HCT116 (cell line): ENCODE results near the gene GNPTAB. TPM values are rescaled to one million over a fixed set of nuclear protein-coding genes. Genes with fewer than 3 reads are reported as not detected.

Experiments used
- ATAC-seq: fragments of 200-7000 bp; cut with Tn5 transposase; 2 replicates; pipeline ENCODE4 v1.9.1; 2020; ENCODE audit warnings: mild to moderate bottlenecking, moderate library complexity
- BruUV-seq: library from RNA; stranded (reverse); fragments of 400-500 nt; replicated peaks from 2 replicates; lab custom pipeline; 2021; lab: Mats Ljungman, UMichigan
- CTCF ChIA-PET: fragments of 300-600 bp; sonication (Branson Sonifier 250); formaldehyde crosslinking; loops from one replicate; lab custom pipeline; 2021; ENCODE audit warnings: antibody characterized with exemption; lab: Charles Lee
- POLR2A ChIA-PET: fragments of 300-600, 350-600 bp; sonication (Branson Sonifier 250); formaldehyde crosslinking; loops from one replicate; lab custom pipeline; 2021; ENCODE audit warnings: antibody characterized with exemption; lab: Charles Lee
- RAD21 ChIA-PET, 2 experiments: fragments of 300-600 bp; sonication (Branson Sonifier 250); formaldehyde crosslinking; loops; one replicate each; lab custom pipeline; 2023; ENCODE audit warnings: low total read pairs in 2 of 2; ENCODE audit not compliant: uncharacterized antibody in 2 of 2, unreplicated experiment in 2 of 2, low non-redundant PET in 1 of 2; lab: Charles Lee
- DNase-seq: peaks from one replicate; pipeline ENCODE4 v3.0.0-alpha.2; 2010; ENCODE audit warnings: low read depth, low spot score
- H2AFZ ChIP-seq: fragments of 200-600 bp; shearing (Covaris generic), sonication (generic); 2 replicates; pipeline ENCODE4 v1.6.1; 2017; ENCODE audit warnings: low read depth, mixed run types, mixed read lengths, antibody characterized with exemption, low read length; ENCODE audit not compliant: poor library complexity, severe bottlenecking
- H3K27ac ChIP-seq: 2 replicates; pipeline ENCODE4 v1.5.1; 2012; ENCODE audit warnings: low read depth, low read length
- H3K27me3 ChIP-seq: fragments of 200-600 bp; sonication (generic); 2 replicates; pipeline ENCODE4 v1.6.1; 2016; ENCODE audit warnings: mixed run types, low read length, mixed read lengths; ENCODE audit not compliant: insufficient read depth
- H3K36me3 ChIP-seq, 2 experiments: fragments of 200-500 bp in 1 of 2; fragments of 200-600 bp in 1 of 2; sonication (Bioruptor generic) in 1 of 2; sonication (generic) in 1 of 2; 2 replicates each; pipeline versions ENCODE4 v1.5.1 to v1.6.1; 2014 to 2016; ENCODE audit warnings: low read length in 2 of 2, inconsistent platforms in 1 of 2, mixed read lengths in 1 of 2, mixed run types in 1 of 2; ENCODE audit not compliant: insufficient read depth in 2 of 2, control insufficient read depth in 1 of 2
- H3K4me1 ChIP-seq, 2 experiments: fragments of 200-600 bp in 1 of 2; sonication (generic) in 1 of 2; 2 replicates each; pipeline versions ENCODE4 v1.5.1 to v1.6.1; 2012 to 2017; ENCODE audit warnings: low read length in 2 of 2, inconsistent platforms in 1 of 2, mild to moderate bottlenecking in 1 of 2, mixed read lengths in 1 of 2, mixed run types in 1 of 2, moderate library complexity in 1 of 2; ENCODE audit not compliant: insufficient read depth in 2 of 2, control insufficient read depth in 1 of 2
- H3K4me2 ChIP-seq: fragments of 200-600 bp; sonication (generic); 2 replicates; pipeline ENCODE4 v1.6.1; 2017; ENCODE audit warnings: mixed run types, low read length, mixed read lengths
- H3K4me3 ChIP-seq, 2 experiments: fragments of 200-600 bp in 1 of 2; sonication (generic) in 1 of 2; replicated peaks in 1 of 2; 2 replicates each; pipeline ENCODE4 v1.5.1; 2011 to 2016; ENCODE audit warnings: low read length in 2 of 2, control low read depth in 1 of 2, low read depth in 1 of 2, mild to moderate bottlenecking in 1 of 2, mixed read lengths in 1 of 2, mixed run types in 1 of 2
- H3K79me2 ChIP-seq: fragments of 200-600 bp; sonication (generic); 2 replicates; pipeline ENCODE4 v1.6.1; 2017; ENCODE audit warnings: mild to moderate bottlenecking, mixed run types, low read length, moderate library complexity, mixed read lengths; ENCODE audit not compliant: insufficient read depth
- H3K9ac ChIP-seq: fragments of 200-600 bp; sonication (generic); 2 replicates; pipeline ENCODE4 v1.6.1; 2016; ENCODE audit warnings: low read length, mixed read lengths
- H3K9me2 ChIP-seq: fragments of 200-600 bp; sonication (generic), shearing (Covaris generic); 2 replicates; pipeline ENCODE4 v1.6.1; 2017; ENCODE audit warnings: mixed run types, mild to moderate bottlenecking, moderate library complexity; ENCODE audit not compliant: insufficient read depth
- H3K9me3 ChIP-seq, 2 experiments: fragments of 200-500 bp in 1 of 2; fragments of 200-600 bp in 1 of 2; sonication (Bioruptor generic) in 1 of 2; sonication (generic) in 1 of 2; 2 replicates each; pipeline ENCODE4 v1.6.1; 2014 to 2017; ENCODE audit warnings: low read length in 2 of 2, mixed read lengths in 2 of 2, inconsistent platforms in 1 of 2, low read depth in 1 of 2, mild to moderate bottlenecking in 1 of 2, mixed run types in 1 of 2, moderate library complexity in 1 of 2; ENCODE audit not compliant: control insufficient read depth in 1 of 2, insufficient read depth in 1 of 2
- H4K20me1 ChIP-seq: fragments of 200-600 bp; sonication (generic), shearing (Covaris generic); 2 replicates; pipeline ENCODE4 v1.6.1; 2017; ENCODE audit warnings: mixed run types, mild to moderate bottlenecking, moderate library complexity; ENCODE audit not compliant: insufficient read depth
- CEBPB ChIP-seq: IDR thresholded peaks from 2 replicates; pipeline ENCODE4 v1.6.1; 2012; ENCODE audit warnings: low read depth
- CTCF ChIP-seq, 3 experiments: fragments of 200-600 bp in 1 of 3; sonication (generic) in 1 of 3; IDR thresholded peaks in 2 of 3; conservative IDR thresholded peaks in 1 of 3; 2 replicates each; pipeline ENCODE4 v1.5.1; 2012 to 2017; ENCODE audit warnings: low read depth in 2 of 3, low read length in 2 of 3, antibody characterized with exemption in 1 of 3, borderline replicate concordance in 1 of 3, control low read depth in 1 of 3, mild to moderate bottlenecking in 1 of 3, mixed read lengths in 1 of 3, mixed run types in 1 of 3, moderate library complexity in 1 of 3; ENCODE audit not compliant: insufficient read depth in 1 of 3
- ELF1 ChIP-seq: IDR thresholded peaks from 2 replicates; pipeline ENCODE4 v1.6.1; 2012; ENCODE audit warnings: low read depth, borderline replicate concordance
- EZH2 ChIP-seq: fragments of 200-600 bp; sonication (generic); IDR thresholded peaks from 2 replicates; pipeline ENCODE4 v1.6.1; 2017; ENCODE audit warnings: antibody characterized with exemption, mixed run types
- EZH2phosphoT487 ChIP-seq: fragments of 200-600 bp; IDR thresholded peaks from 2 replicates; pipeline ENCODE4 v1.6.1; 2018; ENCODE audit warnings: antibody characterized with exemption, borderline replicate concordance
- JUND ChIP-seq: IDR thresholded peaks from 2 replicates; pipeline ENCODE4 v1.6.1; 2012
- POLR2A ChIP-seq: IDR thresholded peaks from 2 replicates; pipeline ENCODE4 v1.7.0; 2011; ENCODE audit warnings: borderline replicate concordance; ENCODE audit not compliant: insufficient read depth, insufficient read length; ENCODE audit errors: extremely low read depth
- POLR2AphosphoS5 ChIP-seq: IDR thresholded peaks from 2 replicates; pipeline ENCODE4 v1.6.1; 2011; ENCODE audit warnings: mild to moderate bottlenecking, low read depth, low read length, moderate library complexity
- SP1 ChIP-seq: IDR thresholded peaks from 2 replicates; pipeline ENCODE4 v1.6.1; 2012; ENCODE audit warnings: low read depth
- SRF ChIP-seq: IDR thresholded peaks from 2 replicates; pipeline ENCODE4 v1.6.1; 2012; ENCODE audit warnings: low read depth
- TCF7L2 ChIP-seq: IDR thresholded peaks from 2 replicates; pipeline ENCODE4 v1.7.0; 2011; ENCODE audit warnings: borderline replicate concordance, inconsistent platforms; ENCODE audit not compliant: insufficient read depth, insufficient read length; ENCODE audit errors: extremely low read depth
- YY1 ChIP-seq: IDR thresholded peaks from 2 replicates; pipeline ENCODE4 v1.6.1; 2011; ENCODE audit warnings: low read length, low read depth, moderate library complexity, mild to moderate bottlenecking; ENCODE audit not compliant: insufficient replicate concordance; ENCODE audit errors: extremely low read depth
- ZBTB33 ChIP-seq: IDR thresholded peaks from 2 replicates; pipeline ENCODE4 v1.6.1; 2011; ENCODE audit warnings: mild to moderate bottlenecking, low read length, moderate library complexity; ENCODE audit not compliant: insufficient replicate concordance; ENCODE audit errors: extremely low read depth
- ZFX ChIP-seq: fragments of 450-650 bp; IDR thresholded peaks from 2 replicates; pipeline ENCODE4 v1.6.1; 2017
- ZNF274 ChIP-seq: fragments of 200-500 bp; sonication (Bioruptor generic); IDR thresholded peaks from 2 replicates; pipeline ENCODE4 v1.6.1; 2014; ENCODE audit warnings: mild to moderate bottlenecking, low read depth, low read length, inconsistent platforms
- intact Hi-C: fragments of 100-400 bp; cut with micrococcal nuclease; formaldehyde crosslinking; loops from 2 replicates; pipeline ENCODE4 v1.10.0; 2022
- total RNA-seq: library from RNA; stranded (reverse); gene quantifications from one replicate; pipeline ENCODE4 v1.2.1, GENCODE V29; 2021; ENCODE audit not compliant: unreplicated experiment

GNPTAB gene
- total RNA-seq, 1 experiment from 2014 or later = 41.4 TPM

GRCh38 chr12:101838628-101839323, 8.0 kb upstream of the GNPTAB start:
- ATAC-seq (0 out of 2 replicates have a peak, but pooled peaks have one; percentile 8), DNase-seq (no peak)
- H4K20me1 ChIP-seq = no peaks in the 10 kb centered on the region
- no TSS peak for BruUV-seq
- H3K27ac ChIP-seq = no peak overlapping the region
- H3K9me2 ChIP-seq = no peaks in the 10 kb centered on the region
- intact Hi-C loops = loop anchor here (2.0 to 5.0 kb wide), 2 partner anchors 346 to 424 kb away; no protein-coding TSS in a partner anchor
- TF ChIP-seq ZBTB33 (no peak), EZH2 (no peak), ZFX (no peak), POLR2AphosphoS5 (no peak), POLR2A (no peak)
- CTCF ChIA-PET = interaction anchor here (1.2 to 3.2 kb wide), 4 partner anchors 9 to 424 kb away, joined by 3 to 36 read pairs (median 7); partner anchors contain the start of gene GNPTAB
- no peak overlapping the region for H3K9ac ChIP-seq
- H3K9me3 ChIP-seq = no peaks in the 10 kb centered on the region
- RAD21 ChIA-PET = no interaction called here
- no peak overlapping the region for H3K4me3 ChIP-seq
- peak overlapping the region; percentile 26 for H2AFZ ChIP-seq
- H3K36me3 ChIP-seq = no peaks in the 10 kb centered on the region
- POLR2A ChIA-PET = no interaction called here
- H3K4me2 ChIP-seq = no peak overlapping the region
- H3K4me1 ChIP-seq = peaks cover 0 to 6% of the 10 kb centered on the region in 2 experiments; a peak in 3 of 4 replicates
- no peaks in the 10 kb centered on the region for H3K79me2 ChIP-seq
- H3K27me3 ChIP-seq = no peaks in the 10 kb centered on the region

- H3K9me2 ChIP-seq = no peaks in the 10 kb centered on the region
- H3K27me3 ChIP-seq = no peaks in the 10 kb centered on the region
- POLR2A ChIA-PET = interaction anchor here (0.7 kb wide), 1 partner anchor 60 kb away, joined by 3 read pairs; no protein-coding TSS in a partner anchor
- no peak for ATAC-seq
- H3K27ac ChIP-seq = no peak overlapping the region
- H3K36me3 ChIP-seq = no peaks in the 10 kb centered on the region
- DNase-seq = no peak
- CTCF ChIA-PET = interaction anchor here (4.0 to 4.3 kb wide), 2 partner anchors 8 to 59 kb away, joined by 23 to 36 read pairs; no protein-coding TSS in a partner anchor
- no peaks in the 10 kb centered on the region for H3K9me3 ChIP-seq
- H2AFZ ChIP-seq = peak overlapping the region; percentile 100
- no peak for TF ChIP-seq JUND
- no peak for TF ChIP-seq ZNF274
- no peak for TF ChIP-seq CTCF (IDR thresholded peaks at IDR 0.05 in 2 of 3, conservative IDR thresholded peaks at IDR 0.05 in 1 of 3; ENCODE audit: borderline replicate concordance in 1 of 3, insufficient read depth in 1 of 3, low read depth in 2 of 3, low read length in 2 of 3)
- no peak for TF ChIP-seq POLR2A
- no peak for TF ChIP-seq SP1
- no peak for TF ChIP-seq CEBPB
- no peak for TF ChIP-seq ELF1
- TF ChIP-seq EZH2phosphoT487 = no peak
- TF ChIP-seq ZFX = no peak
- TF ChIP-seq SRF = no peak
- no peak for TF ChIP-seq YY1
- TF ChIP-seq POLR2AphosphoS5 = no peak
- TF ChIP-seq TCF7L2 = no peak
- RAD21 ChIA-PET = no interaction called here
- peaks cover 5 to 9% of the 10 kb centered on the region in 2 experiments; a peak in 2 of 4 replicates for H3K4me1 ChIP-seq
- H3K4me2 ChIP-seq = no peak overlapping the region
- BruUV-seq = no TSS peak
- H3K9ac ChIP-seq = no peak overlapping the region
- no peak overlapping the region for H3K4me3 ChIP-seq
- H4K20me1 ChIP-seq = no peaks in the 10 kb centered on the region
- peaks cover 15% of the 10 kb centered on the region for H3K79me2 ChIP-seq
- intact Hi-C loops = no loop called here
These were observed 1.3 kb upstream of the GNPTAB start for GRCh38 chr12:101832030-101832429.
